Fibroblast of lung (primary cell): ENCODE results near the gene LCLAT1. TPM values are rescaled to one million over a fixed set of nuclear protein-coding genes. Genes with fewer than 3 reads are reported as not detected.

ENCODE experiments used
- DNase-seq, 2 donors: peaks; one replicate each; pipeline versions ENCODE4 v3.0.0 to v3.0.0-alpha.2; 2010; ENCODE audit warnings: low read depth in 2 of 2
- H2AFZ ChIP-seq: 2 replicates; pipeline ENCODE4 v1.5.1; 2012; ENCODE audit warnings: low read length, control low read depth, inconsistent platforms
- H3K27ac ChIP-seq: 2 replicates; pipeline ENCODE4 v1.5.1; 2011; ENCODE audit warnings: low read length, control low read depth; ENCODE audit not compliant: insufficient read depth
- H3K27me3 ChIP-seq: 2 replicates; pipeline ENCODE4 v1.5.1; 2011; ENCODE audit warnings: mild to moderate bottlenecking, low read length; ENCODE audit not compliant: control insufficient read depth, insufficient read depth
- H3K36me3 ChIP-seq: 2 replicates; pipeline ENCODE4 v1.5.1; 2011; ENCODE audit warnings: low read length; ENCODE audit not compliant: control insufficient read depth, insufficient read depth
- H3K4me1 ChIP-seq: 2 replicates; pipeline ENCODE4 v1.5.1; 2011; ENCODE audit warnings: low read length; ENCODE audit not compliant: control insufficient read depth, insufficient read depth; ENCODE audit errors: extremely low read depth
- H3K4me2 ChIP-seq: 2 replicates; pipeline ENCODE4 v1.5.1; 2011; ENCODE audit warnings: low read length, control low read depth; ENCODE audit not compliant: insufficient read depth; ENCODE audit errors: extremely low read depth
- H3K4me3 ChIP-seq, 4 experiments: fragments of 200-600 bp in 1 of 4; sonication (generic) in 1 of 4; replicated peaks in 1 of 4; 2 replicates each; pipeline ENCODE4 v1.5.1; 2011 to 2016; ENCODE audit warnings: low read length in 4 of 4, low read depth in 3 of 4, mild to moderate bottlenecking in 3 of 4, control low read depth in 2 of 4, inconsistent platforms in 1 of 4, mixed read lengths in 1 of 4; ENCODE audit not compliant: insufficient read depth in 1 of 4; ENCODE audit errors: control extremely low read depth in 1 of 4
- H3K79me2 ChIP-seq: 2 replicates; pipeline ENCODE4 v1.5.1; 2012; ENCODE audit warnings: mild to moderate bottlenecking, low read length, inconsistent platforms; ENCODE audit not compliant: control insufficient read depth, insufficient read depth
- H3K9ac ChIP-seq: 2 replicates; pipeline ENCODE4 v1.5.1; 2011; ENCODE audit warnings: mild to moderate bottlenecking, low read length, control low read depth; ENCODE audit not compliant: insufficient read depth
- H3K9me3 ChIP-seq: 2 replicates; pipeline ENCODE4 v1.5.1; 2012; ENCODE audit warnings: low read depth, low read length; ENCODE audit not compliant: control insufficient read depth, insufficient read depth
- H4K20me1 ChIP-seq: 2 replicates; pipeline ENCODE4 v1.5.1; 2011; ENCODE audit warnings: low read length; ENCODE audit not compliant: control insufficient read depth, insufficient read depth; ENCODE audit errors: extremely low read depth
- EZH2 ChIP-seq: IDR thresholded peaks from 2 replicates; pipeline ENCODE4 v1.5.1; 2012; ENCODE audit warnings: low read length, control low read depth, mild to moderate bottlenecking; ENCODE audit errors: missing control alignments
- polyA plus RNA-seq, 2 donors: library from polyadenylated mRNA; depleted of rRNA in 1 of 2; stranded (reverse) in 1 of 2; unstranded in 1 of 2; fragments of >200 nt; gene quantifications; 2 replicates each; pipeline ENCODE4 v1.2.1, GENCODE V29; 2011 to 2012; ENCODE audit warnings: missing spikeins in 1 of 2
- total RNA-seq: library from RNA; depleted of rRNA; stranded (reverse); fragments of >200 nt; gene quantifications from 2 replicates; pipeline ENCODE4 v1.2.1, GENCODE V29; 2014
- TF ChIP-seq, protein P1 (sequence below), 2 donors: IDR thresholded peaks in 1 of 2; conservative IDR thresholded peaks in 1 of 2; 1 replicate in 1 of 2; 2 replicates in 1 of 2; pipeline ENCODE4 v1.5.1; 2011 to 2012; ENCODE audit warnings: low read length in 2 of 2, control low read depth in 1 of 2, inconsistent platforms in 1 of 2, low read depth in 1 of 2, mild to moderate bottlenecking in 1 of 2

Gene LCLAT1
- total and polyA plus RNA-seq, 2 donors (not counting 1 experiment from before 2014, with no cell fraction given), result 43.3 to 45.9 TPM

DNA sequence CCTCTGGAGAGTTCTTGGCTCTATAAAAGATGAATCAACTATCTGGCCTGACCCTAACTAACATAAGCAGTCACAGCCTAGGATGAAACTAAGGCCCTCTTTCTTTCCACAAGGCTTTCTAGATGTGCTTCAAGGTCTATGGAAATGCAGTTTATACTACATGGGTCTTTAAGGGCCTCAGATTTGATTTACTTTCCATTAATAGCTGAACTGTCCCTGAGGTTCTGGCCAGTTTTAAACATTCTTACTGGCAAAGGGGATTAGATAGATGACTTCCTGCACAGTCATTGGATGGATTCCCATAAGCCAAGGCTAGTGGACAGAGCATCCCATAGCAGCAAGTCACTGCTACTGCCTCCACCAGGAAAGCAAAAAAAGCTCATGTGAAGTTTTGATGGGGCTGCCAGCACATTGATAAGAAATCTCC is 38.1 kb upstream of the LCLAT1 start:
- no peak overlapping the region for H2AFZ ChIP-seq
- H3K36me3 ChIP-seq, result no peaks in the 10 kb centered on the region
- H4K20me1 ChIP-seq, result no peaks in the 10 kb centered on the region
- no peak overlapping the region for H3K9ac ChIP-seq
- H3K27ac ChIP-seq, result peak overlapping the region; percentile 44
- no peaks in the 10 kb centered on the region for H3K27me3 ChIP-seq
- peak; percentile 74 to 87 for DNase-seq
- H3K4me1 ChIP-seq, result peaks cover 46% of the 10 kb centered on the region
- no peaks in the 10 kb centered on the region for H3K79me2 ChIP-seq
- H3K9me3 ChIP-seq, result no peaks in the 10 kb centered on the region
- no peak for TF ChIP-seq EZH2
- TF ChIP-seq, protein P1, sequence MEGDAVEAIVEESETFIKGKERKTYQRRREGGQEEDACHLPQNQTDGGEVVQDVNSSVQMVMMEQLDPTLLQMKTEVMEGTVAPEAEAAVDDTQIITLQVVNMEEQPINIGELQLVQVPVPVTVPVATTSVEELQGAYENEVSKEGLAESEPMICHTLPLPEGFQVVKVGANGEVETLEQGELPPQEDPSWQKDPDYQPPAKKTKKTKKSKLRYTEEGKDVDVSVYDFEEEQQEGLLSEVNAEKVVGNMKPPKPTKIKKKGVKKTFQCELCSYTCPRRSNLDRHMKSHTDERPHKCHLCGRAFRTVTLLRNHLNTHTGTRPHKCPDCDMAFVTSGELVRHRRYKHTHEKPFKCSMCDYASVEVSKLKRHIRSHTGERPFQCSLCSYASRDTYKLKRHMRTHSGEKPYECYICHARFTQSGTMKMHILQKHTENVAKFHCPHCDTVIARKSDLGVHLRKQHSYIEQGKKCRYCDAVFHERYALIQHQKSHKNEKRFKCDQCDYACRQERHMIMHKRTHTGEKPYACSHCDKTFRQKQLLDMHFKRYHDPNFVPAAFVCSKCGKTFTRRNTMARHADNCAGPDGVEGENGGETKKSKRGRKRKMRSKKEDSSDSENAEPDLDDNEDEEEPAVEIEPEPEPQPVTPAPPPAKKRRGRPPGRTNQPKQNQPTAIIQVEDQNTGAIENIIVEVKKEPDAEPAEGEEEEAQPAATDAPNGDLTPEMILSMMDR (conservative IDR thresholded peaks at IDR 0.05 in 1 of 2, IDR thresholded peaks at IDR 0.05 in 1 of 2; ENCODE audit: low read depth in 1 of 2, low read length in 2 of 2), result peak; percentile 28 to 39
- no peak overlapping the region for H3K4me2 ChIP-seq
- no peak overlapping the region for H3K4me3 ChIP-seq

GRCh38 chr2:30410217-30410616 is 36.8 kb upstream of the LCLAT1 start:
- H4K20me1 ChIP-seq, result no peaks in the 10 kb centered on the region
- no peak overlapping the region for H3K9ac ChIP-seq
- no peaks in the 10 kb centered on the region for H3K9me3 ChIP-seq
- H3K27me3 ChIP-seq, result no peaks in the 10 kb centered on the region
- no peaks in the 10 kb centered on the region for H3K36me3 ChIP-seq
- H3K4me2 ChIP-seq, result peak overlapping the region; percentile 21
- no peak overlapping the region for H2AFZ ChIP-seq
- no peaks in the 10 kb centered on the region for H3K79me2 ChIP-seq
- no peak overlapping the region for H3K4me3 ChIP-seq
- DNase-seq, result peak in 1 of 2 donors; percentile 90
- no peak for TF ChIP-seq EZH2
- TF ChIP-seq, protein P1 (conservative IDR thresholded peaks at IDR 0.05 in 1 of 2, IDR thresholded peaks at IDR 0.05 in 1 of 2; ENCODE audit: low read depth in 1 of 2, low read length in 2 of 2), result no peak
- no peak overlapping the region for H3K27ac ChIP-seq
- peaks cover 42% of the 10 kb centered on the region for H3K4me1 ChIP-seq

- Histone ChIP-seq H2AFZ (no peak overlapping the region), H3K4me2 (peak overlapping the region; percentile 46), H3K27me3 (no peaks in the 10 kb centered on the region), H3K4me1 (peaks cover 45% of the 10 kb centered on the region), H3K9me3 (no peaks in the 10 kb centered on the region), H3K27ac (no peak overlapping the region), H3K4me3 (no peak overlapping the region), H4K20me1 (no peaks in the 10 kb centered on the region), H3K36me3 (no peaks in the 10 kb centered on the region), H3K9ac (no peak overlapping the region), H3K79me2 (no peaks in the 10 kb centered on the region)
- DNase-seq, result peak; percentile 21 to 60
- TF ChIP-seq EZH2, result no peak
- TF ChIP-seq, protein P1 (conservative IDR thresholded peaks at IDR 0.05 in 1 of 2, IDR thresholded peaks at IDR 0.05 in 1 of 2; ENCODE audit: low read depth in 1 of 2, low read length in 2 of 2), result no peak
These were observed 34.9 kb upstream of the LCLAT1 start for GRCh38 chr2:30412047-30412683.
